ENCODE measurements around the gene NME1.
A peak's percentile ranks its signal among the peaks of the same experiment; 100 is the strongest.
"Not testable (repeated sequence)": the region's sequence is repeated elsewhere in the genome, so short reads cannot be mapped to it uniquely, and the experiment has no call there.

The NME1 gene

DNA sequence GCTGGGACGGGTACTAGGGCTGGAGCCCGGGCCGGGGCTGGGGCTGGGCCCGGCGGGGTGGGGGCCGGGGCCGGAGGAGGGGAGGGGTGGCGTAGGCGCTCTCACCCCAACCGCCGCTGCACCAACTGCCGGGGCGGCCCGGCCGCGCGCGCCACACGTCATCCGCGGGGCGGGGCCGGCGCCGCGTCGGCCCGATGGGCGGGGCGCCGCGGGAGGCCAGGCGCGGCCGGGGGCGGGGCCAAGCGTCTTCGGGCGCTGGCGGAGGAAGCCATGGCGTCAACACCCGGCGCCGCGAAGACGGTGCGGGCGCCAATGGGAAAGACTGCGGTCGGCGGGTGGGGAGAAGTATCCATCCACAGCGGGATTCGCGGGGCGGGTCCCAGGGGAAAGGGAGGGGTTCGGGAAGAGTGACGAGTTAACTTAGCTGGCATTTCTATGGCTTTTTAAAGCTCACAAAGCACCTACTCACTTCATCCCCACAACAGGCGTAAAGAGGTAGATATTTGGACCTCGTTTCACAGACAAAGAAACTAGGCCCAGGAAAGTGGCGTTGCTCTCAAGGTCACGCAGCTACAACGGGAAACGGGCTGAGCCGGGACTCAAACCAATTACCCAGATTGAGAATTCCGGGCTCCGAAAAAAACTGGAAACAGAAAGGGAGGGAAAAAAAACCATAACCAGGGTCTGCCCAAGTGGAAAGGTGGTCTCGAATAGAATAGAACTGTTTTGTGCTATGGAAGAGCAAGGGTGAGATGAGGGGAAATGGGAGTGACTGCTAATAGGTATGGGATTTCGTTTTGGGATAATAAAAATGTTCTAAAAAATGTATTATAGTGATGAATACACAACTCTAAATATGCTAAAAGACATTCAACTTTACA, 32.4 kb upstream of the NME1 start, which contains the start of gene SPAG9:
Gene SPAG9, minus strand, starts transcription at position 130 of the 881 bp plus-strand sequence. CDS start 212 bp downstream, outside the sequence.
- H3K36me3 ChIP-seq (replicated peaks in 1 of 2; ENCODE audit: control insufficient read depth in 2 of 2, insufficient read depth in 2 of 2, low read length in 2 of 2): no peaks in the 10 kb centered on the region
- H3K4ac ChIP-seq (ENCODE audit: low read length): no peak within 1 kb of the TSS
- peak within 1 kb of the TSS; percentile 82 for H3K14ac ChIP-seq (ENCODE audit: low read length)
- peak within 1 kb of the TSS; percentile 89 to 100 for H3K4me3 ChIP-seq (ENCODE audit: low read length in 2 of 2)
- DNase-seq (ENCODE audit: low spot score): peak; percentile 92
- H2BK12ac ChIP-seq (ENCODE audit: low read length): no peak within 1 kb of the TSS
- peak within 1 kb of the TSS; percentile 84 for H2BK5ac ChIP-seq (ENCODE audit: low read length)
- no peaks in the 10 kb centered on the region for H3K27me3 ChIP-seq (ENCODE audit: control insufficient read depth in 3 of 3, insufficient read depth in 3 of 3, low read depth in 1 of 3, low read length in 3 of 3)
- H3K9me3 ChIP-seq (replicated peaks in 1 of 2; ENCODE audit: control insufficient read depth in 2 of 2, insufficient read depth in 1 of 2, low read depth in 1 of 2, low read length in 2 of 2): no peaks in the 10 kb centered on the region
- H3K4me2 ChIP-seq (ENCODE audit: insufficient read depth, low read length, poor library complexity, severe bottlenecking): peak within 1 kb of the TSS; percentile 86
- peak within 1 kb of the TSS; percentile 99 for H3K9ac ChIP-seq (ENCODE audit: low read depth, low read length, poor library complexity)
- peaks cover 8 to 16% of the 10 kb centered on the region in 2 donors for H3K4me1 ChIP-seq (ENCODE audit: control insufficient read depth in 2 of 2, insufficient read depth in 1 of 2, low read depth in 1 of 2, low read length in 2 of 2)
- no peak within 1 kb of the TSS for H4K8ac ChIP-seq (ENCODE audit: low read depth, low read length)
- peak within 1 kb of the TSS; percentile 97 for H3K23ac ChIP-seq (ENCODE audit: low read depth, low read length, poor library complexity)
- H2BK120ac ChIP-seq (ENCODE audit: low read depth, low read length): no peak within 1 kb of the TSS
- H2AFZ ChIP-seq (ENCODE audit: low read length): peak within 1 kb of the TSS; percentile 93
- peaks cover 5% of the 10 kb centered on the region for H3K79me1 ChIP-seq (ENCODE audit: low read depth, low read length)
- peak within 1 kb of the TSS; percentile 64 for H3K27ac ChIP-seq (replicated peaks; ENCODE audit: low read length)
- no peak within 1 kb of the TSS for H2AK5ac ChIP-seq (ENCODE audit: low read depth, low read length)
- H4K91ac ChIP-seq (ENCODE audit: low read depth, low read length, poor library complexity): no peak within 1 kb of the TSS
- H3K18ac ChIP-seq (ENCODE audit: low read length): peak within 1 kb of the TSS; percentile 85
- H2BK15ac ChIP-seq (ENCODE audit: low read length): peak within 1 kb of the TSS; percentile 71
- WGBS, 2 donors (ENCODE audit: extremely low coverage in 2 of 2, insufficient read length in 2 of 2, insufficient replicate concordance in 1 of 2): no CpG with 5 or more reads among the region's 68 CpGs

DNA sequence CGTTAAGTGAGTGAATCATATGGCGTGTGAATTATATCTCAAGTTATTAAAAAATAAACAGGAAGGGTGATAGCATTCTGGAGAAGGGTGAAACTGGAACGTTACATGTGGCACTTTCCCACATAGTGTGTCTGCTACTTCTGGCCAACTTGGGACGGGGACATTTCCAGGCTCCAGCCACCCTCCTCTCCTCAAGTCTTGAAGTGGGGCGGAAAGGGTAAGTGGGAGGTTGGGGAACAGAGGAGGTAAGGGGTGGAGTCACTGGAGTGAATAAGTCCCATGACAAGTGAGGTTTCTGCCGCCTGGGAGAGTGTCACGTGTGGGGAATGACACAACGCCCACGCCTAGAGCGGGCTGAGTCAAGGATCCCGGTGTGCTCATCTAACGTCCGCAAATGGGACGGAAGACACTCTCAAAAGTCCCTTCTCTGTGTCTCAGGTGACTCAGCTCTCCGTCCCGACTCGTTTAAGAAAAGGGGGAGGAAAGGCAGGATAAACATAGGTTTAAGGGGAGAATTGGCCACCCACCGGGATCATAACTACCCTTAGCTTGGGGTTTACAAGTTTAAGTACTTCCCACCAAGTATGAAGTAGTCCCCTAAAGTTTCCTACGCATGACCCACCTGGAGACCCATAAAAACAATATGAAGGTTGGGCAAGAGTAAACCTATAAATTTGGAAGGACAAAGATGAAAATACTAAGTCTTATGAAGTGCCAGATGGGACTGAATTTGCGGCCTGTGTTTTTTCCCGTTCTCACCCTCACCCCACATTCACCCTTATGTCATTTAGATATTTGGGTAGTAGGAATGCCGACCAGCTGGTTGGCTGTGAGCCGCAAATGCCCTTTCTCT, 31.5 kb upstream of the NME1 start:
- no peak overlapping the region for H2BK5ac ChIP-seq (ENCODE audit: low read length)
- peak overlapping the region; percentile 45 for H3K9ac ChIP-seq (ENCODE audit: low read depth, low read length, poor library complexity)
- no peak overlapping the region for H4K91ac ChIP-seq (ENCODE audit: low read depth, low read length, poor library complexity)
- peak; percentile 51 for DNase-seq (ENCODE audit: low spot score)
- H2BK15ac ChIP-seq (ENCODE audit: low read length): no peak overlapping the region
- no CpG with 5 or more reads among the region's 23 CpGs for whole genome bisulfite sequencing, 2 donors (ENCODE audit: extremely low coverage in 2 of 2, insufficient read length in 2 of 2, insufficient replicate concordance in 1 of 2)
- H2BK12ac ChIP-seq (ENCODE audit: low read length): no peak overlapping the region
- no peak overlapping the region for H2BK120ac ChIP-seq (ENCODE audit: low read depth, low read length)
- H2AK5ac ChIP-seq (ENCODE audit: low read depth, low read length): no peak overlapping the region
- H3K4me2 ChIP-seq (ENCODE audit: insufficient read depth, low read length, poor library complexity, severe bottlenecking): peak overlapping the region; percentile 76
- H3K27ac ChIP-seq (replicated peaks; ENCODE audit: low read length): no peak overlapping the region
- H3K4me1 ChIP-seq (ENCODE audit: control insufficient read depth in 2 of 2, insufficient read depth in 1 of 2, low read depth in 1 of 2, low read length in 2 of 2): peaks cover 8 to 16% of the 10 kb centered on the region in 2 donors
- H3K4ac ChIP-seq (ENCODE audit: low read length): no peak overlapping the region
- H4K8ac ChIP-seq (ENCODE audit: low read depth, low read length): no peak overlapping the region
- H3K9me3 ChIP-seq (replicated peaks in 1 of 2; ENCODE audit: control insufficient read depth in 2 of 2, insufficient read depth in 1 of 2, low read depth in 1 of 2, low read length in 2 of 2): no peaks in the 10 kb centered on the region
- H2AFZ ChIP-seq (ENCODE audit: low read length): peak overlapping the region; percentile 92
- H3K4me3 ChIP-seq (ENCODE audit: low read length in 2 of 2): peak overlapping the region; percentile 32 to 100
- H3K79me1 ChIP-seq (ENCODE audit: low read depth, low read length): peaks cover 4% of the 10 kb centered on the region
- H3K14ac ChIP-seq (ENCODE audit: low read length): no peak overlapping the region
- peak overlapping the region; percentile 29 for H3K23ac ChIP-seq (ENCODE audit: low read depth, low read length, poor library complexity)
- no peaks in the 10 kb centered on the region for H3K36me3 ChIP-seq (replicated peaks in 1 of 2; ENCODE audit: control insufficient read depth in 2 of 2, insufficient read depth in 2 of 2, low read length in 2 of 2)
- no peaks in the 10 kb centered on the region for H3K27me3 ChIP-seq (ENCODE audit: control insufficient read depth in 3 of 3, insufficient read depth in 3 of 3, low read depth in 1 of 3, low read length in 3 of 3)
- peak overlapping the region; percentile 74 for H3K18ac ChIP-seq (ENCODE audit: low read length)

DNA sequence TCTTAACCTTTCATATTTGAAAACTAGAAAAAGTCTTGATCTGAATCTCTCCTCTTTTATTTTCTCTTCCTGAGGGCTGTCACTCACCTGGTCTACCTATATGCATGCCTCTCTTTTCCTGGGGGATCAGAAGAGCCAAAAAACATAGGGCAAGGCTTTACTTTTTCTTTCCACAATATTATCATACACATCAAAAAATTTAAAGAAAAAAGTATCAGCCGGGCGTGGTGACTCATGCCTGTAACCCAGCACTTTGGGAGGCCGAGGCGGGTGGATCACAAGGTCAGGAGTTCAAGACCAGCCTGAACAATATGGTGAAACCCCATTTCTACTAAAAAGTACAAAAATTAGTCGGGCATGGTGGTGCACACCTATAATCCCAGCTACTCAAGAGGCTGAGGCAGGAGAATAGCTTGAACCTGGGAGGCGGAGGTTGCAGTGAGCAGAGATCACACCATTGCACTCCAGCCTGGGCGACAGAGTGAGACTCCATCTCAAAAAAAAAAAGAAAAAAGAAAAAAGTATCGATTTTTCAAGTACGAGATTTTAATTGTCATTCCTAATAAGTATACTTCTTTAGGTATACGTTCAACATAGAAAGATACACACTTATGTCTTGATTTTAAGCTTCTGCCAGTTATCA, 30.8 kb upstream of the NME1 start:
- H3K27me3 ChIP-seq (ENCODE audit: control insufficient read depth in 3 of 3, insufficient read depth in 3 of 3, low read depth in 1 of 3, low read length in 3 of 3); H2BK5ac ChIP-seq (ENCODE audit: low read length); H3K4ac ChIP-seq (ENCODE audit: low read length); H3K9me3 ChIP-seq (replicated peaks in 1 of 2; ENCODE audit: control insufficient read depth in 2 of 2, insufficient read depth in 1 of 2, low read depth in 1 of 2, low read length in 2 of 2); DNase-seq (ENCODE audit: low spot score); H3K23ac ChIP-seq (ENCODE audit: low read depth, low read length, poor library complexity); H2BK15ac ChIP-seq (ENCODE audit: low read length); H2BK12ac ChIP-seq (ENCODE audit: low read length); H3K9ac ChIP-seq (ENCODE audit: low read depth, low read length, poor library complexity); H3K4me3 ChIP-seq (ENCODE audit: low read length in 2 of 2); H2AK5ac ChIP-seq (ENCODE audit: low read depth, low read length); H3K14ac ChIP-seq (ENCODE audit: low read length); H4K8ac ChIP-seq (ENCODE audit: low read depth, low read length); H2BK120ac ChIP-seq (ENCODE audit: low read depth, low read length); H3K4me2 ChIP-seq (ENCODE audit: insufficient read depth, low read length, poor library complexity, severe bottlenecking); H3K27ac ChIP-seq (replicated peaks; ENCODE audit: low read length); H4K91ac ChIP-seq (ENCODE audit: low read depth, low read length, poor library complexity); H3K36me3 ChIP-seq (replicated peaks in 1 of 2; ENCODE audit: control insufficient read depth in 2 of 2, insufficient read depth in 2 of 2, low read length in 2 of 2); H3K79me1 ChIP-seq (ENCODE audit: low read depth, low read length); H3K18ac ChIP-seq (ENCODE audit: low read length): not testable (repeated sequence)
- Histone ChIP-seq H2AFZ (ENCODE audit: low read length) (peak overlapping the region; percentile 92), H3K4me1 (ENCODE audit: control insufficient read depth in 2 of 2, insufficient read depth in 1 of 2, low read depth in 1 of 2, low read length in 2 of 2) (peaks cover 8 to 16% of the 10 kb centered on the region in 2 donors)
- no CpG with 5 or more reads among the region's 10 CpGs for WGBS, 2 donors (ENCODE audit: extremely low coverage in 2 of 2, insufficient read length in 2 of 2, insufficient replicate concordance in 1 of 2)
